ENCODE data around the gene CPNE5. TPM values are rescaled to one million over a fixed set of nuclear protein-coding genes. Genes with fewer than 3 reads are reported as not detected.

The CPNE5 gene
- total and polyA plus RNA-seq, 4 donors = 0.93 to 5.2 (median 3.8) TPM

- H3K27me3 ChIP-seq (ENCODE audit: control insufficient read depth in 3 of 3, insufficient read depth in 3 of 3, low read length in 2 of 3) = no peaks in the 10 kb centered on the region
- ATAC-seq (ENCODE audit: insufficient read depth, low FRiP score) (peak; percentile 100), DNase-seq (peak; percentile 98 to 99 (median 98))
- peak; percentile 88 for TF ChIP-seq CTCF (IDR thresholded peaks at IDR 0.05; ENCODE audit: control extremely low read depth, extremely low read depth)
- H3K9ac ChIP-seq (ENCODE audit: insufficient read depth in 1 of 2, low read length in 2 of 2) = peak within 1 kb of the TSS; percentile 57 to 66
- peaks cover 0 to 19% (median 9%) of the 10 kb centered on the region in 5 donors for H3K4me1 ChIP-seq (ENCODE audit: control insufficient read depth in 5 of 5, insufficient read depth in 5 of 5, low read length in 5 of 5)
- no peaks in the 10 kb centered on the region for H3K9me3 ChIP-seq (ENCODE audit: control insufficient read depth in 4 of 4, insufficient read depth in 3 of 4, low read length in 3 of 4)
- peak within 1 kb of the TSS; percentile 67 to 93 for H3K27ac ChIP-seq (ENCODE audit: low read depth in 1 of 2, low read length in 1 of 2)
- 3 to 4% methylated on average over 43 to 48 of the region's 48 CpGs for WGBS, 2 donors
- peak within 1 kb of the TSS; percentile 69 for H3K4me3 ChIP-seq
- H3K36me3 ChIP-seq (ENCODE audit: control insufficient read depth in 4 of 4, insufficient read depth in 4 of 4, low read length in 4 of 4) = peaks cover 0 to 2% (median 0%) of the 10 kb centered on the region in 4 donors
Observed at GRCh38 chr6:36885461-36886401, 46.5 kb upstream of the CPNE5 start, which contains the start of gene C6orf89. C6orf89 (plus strand) TSS chr6:36885952; CDS start chr6:36899445, 13,493 bp downstream.

DNA sequence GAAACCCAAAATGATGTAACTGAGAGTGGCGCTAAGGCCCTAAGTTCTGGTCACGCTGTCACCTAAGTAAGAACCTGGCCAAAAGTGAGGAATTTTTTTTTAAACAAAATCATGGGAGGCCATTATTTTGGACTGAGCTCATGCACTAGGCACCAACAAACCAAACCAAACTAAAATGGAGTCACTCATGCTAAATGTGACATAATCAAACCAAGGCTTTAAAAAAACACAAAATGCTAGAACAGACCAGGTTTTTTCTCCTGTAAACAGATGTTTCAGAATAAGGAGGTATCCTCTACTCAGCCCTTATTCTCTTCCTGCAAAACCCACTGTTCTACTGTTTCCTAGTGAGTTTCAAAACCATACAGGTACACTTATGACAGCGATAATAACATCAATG, 45.4 kb upstream of the CPNE5 start:
- ATAC-seq (ENCODE audit: insufficient read depth, low FRiP score) = no peak
- Histone ChIP-seq H3K4me1 (ENCODE audit: control insufficient read depth in 5 of 5, insufficient read depth in 5 of 5, low read length in 5 of 5) (peaks cover 0 to 19% (median 9%) of the 10 kb centered on the region in 5 donors), H3K36me3 (ENCODE audit: control insufficient read depth in 4 of 4, insufficient read depth in 4 of 4, low read length in 4 of 4) (peaks cover 0 to 2% (median 0%) of the 10 kb centered on the region in 4 donors), H3K27me3 (ENCODE audit: control insufficient read depth in 3 of 3, insufficient read depth in 3 of 3, low read length in 2 of 3) (no peaks in the 10 kb centered on the region), H3K27ac (ENCODE audit: low read depth in 1 of 2, low read length in 1 of 2) (no peak overlapping the region), H3K4me3 (no peak overlapping the region), H3K9me3 (ENCODE audit: control insufficient read depth in 4 of 4, insufficient read depth in 3 of 4, low read length in 3 of 4) (no peaks in the 10 kb centered on the region), H3K9ac (ENCODE audit: insufficient read depth in 1 of 2, low read length in 2 of 2) (no peak overlapping the region)
- TF ChIP-seq CTCF (IDR thresholded peaks at IDR 0.05; ENCODE audit: control extremely low read depth, extremely low read depth) = no peak
- WGBS, 2 donors = 98 to 99% methylated on average over 3 of the region's 3 CpGs
- no peak for DNase-seq

GRCh38 chr6:36875250-36875633, 36.0 kb upstream of the CPNE5 start:
- peak overlapping the region in 1 of 2 donors; percentile 46 for H3K27ac ChIP-seq (ENCODE audit: low read depth in 1 of 2, low read length in 1 of 2)
- no peak overlapping the region for H3K4me3 ChIP-seq
- H3K9ac ChIP-seq (ENCODE audit: insufficient read depth in 1 of 2, low read length in 2 of 2) = peak overlapping the region; percentile 85 to 90
- DNase-seq (no peak), ATAC-seq (ENCODE audit: insufficient read depth, low FRiP score) (no peak)
- no peaks in the 10 kb centered on the region for H3K27me3 ChIP-seq (ENCODE audit: control insufficient read depth in 3 of 3, insufficient read depth in 3 of 3, low read length in 2 of 3)
- no peak for TF ChIP-seq CTCF (IDR thresholded peaks at IDR 0.05; ENCODE audit: control extremely low read depth, extremely low read depth)
- H3K36me3 ChIP-seq (ENCODE audit: control insufficient read depth in 4 of 4, insufficient read depth in 4 of 4, low read length in 4 of 4) = peaks cover 0 to 8% (median 1%) of the 10 kb centered on the region in 4 donors
- 40 to 45% methylated on average over 6 of the region's 6 CpGs for WGBS, 2 donors
- H3K4me1 ChIP-seq (ENCODE audit: control insufficient read depth in 5 of 5, insufficient read depth in 5 of 5, low read length in 5 of 5) = peaks cover 2 to 18% (median 7%) of the 10 kb centered on the region in 5 donors
- H3K9me3 ChIP-seq (ENCODE audit: control insufficient read depth in 4 of 4, insufficient read depth in 3 of 4, low read length in 3 of 4) = no peaks in the 10 kb centered on the region

Measured in lung (tissue), 12 donors.